HepG2 (cell line): ENCODE results near the gene CD68. TPM values are rescaled to one million over a fixed set of nuclear protein-coding genes. Genes with fewer than 3 reads are reported as not detected.

Experiments used
- BORCS8-MEF2B ChIP-seq: sonication (generic); formaldehyde crosslinking; IDR thresholded peaks from 2 replicates; pipeline ENCODE4 v1.8.0; 2022; ENCODE audit warnings: mild to moderate bottlenecking, missing genetic modification reagents
- CBX1 ChIP-seq: IDR thresholded peaks from one replicate; pipeline ENCODE4 v1.6.1; 2016; ENCODE audit warnings: antibody characterized with exemption, low read depth
- HMG20B ChIP-seq: conservative IDR thresholded peaks from 2 replicates; pipeline ENCODE4 v1.6.1; 2016; ENCODE audit warnings: missing genetic modification reagents, missing compliant biosample characterization
- MAFG ChIP-seq: sonication (generic); formaldehyde crosslinking; IDR thresholded peaks from 2 replicates; pipeline ENCODE4 v1.5.1; 2020; ENCODE audit warnings: mild to moderate bottlenecking, missing genetic modification reagents
- MYC ChIP-seq: sonication (generic); formaldehyde crosslinking; IDR thresholded peaks from 2 replicates; pipeline ENCODE4 v1.9.0; 2021; ENCODE audit warnings: missing genetic modification reagents, borderline replicate concordance
- NFE2L1 ChIP-seq: sonication (generic); formaldehyde crosslinking; IDR thresholded peaks from 2 replicates; pipeline ENCODE4 v1.4.0; 2020; ENCODE audit warnings: missing genetic modification reagents, mild to moderate bottlenecking, borderline replicate concordance
- NR2F2 ChIP-seq: IDR thresholded peaks from 2 replicates; pipeline ENCODE4 v1.6.1; 2012; ENCODE audit warnings: low read depth, inconsistent platforms, borderline replicate concordance
- SP5 ChIP-seq: IDR thresholded peaks from 2 replicates; pipeline ENCODE4 v1.6.1; 2016; ENCODE audit warnings: low read depth, borderline replicate concordance
- ZBTB40 ChIP-seq, 2 experiments: fragments of 450-650 bp in 1 of 2; sonication (generic) in 1 of 2; formaldehyde crosslinking in 1 of 2; IDR thresholded peaks; 2 replicates each; pipeline versions ENCODE4 v1.6.1 to v1.8.0; 2016 to 2022; ENCODE audit warnings: antibody characterized with exemption in 1 of 2, mild to moderate bottlenecking in 1 of 2, missing genetic modification reagents in 1 of 2
- ZNF253 ChIP-seq: sonication (generic); formaldehyde crosslinking; IDR thresholded peaks from 2 replicates; pipeline ENCODE4 v1.8.0; 2022; ENCODE audit warnings: mild to moderate bottlenecking, missing genetic modification reagents, borderline replicate concordance
- ZNF263 ChIP-seq: sonication (generic); formaldehyde crosslinking; IDR thresholded peaks from 2 replicates; pipeline ENCODE4 v1.4.0; 2020; ENCODE audit warnings: missing genetic modification reagents
- ZNF34 ChIP-seq: sonication (generic); formaldehyde crosslinking; IDR thresholded peaks from 2 replicates; pipeline ENCODE4 v1.4.0; 2020; ENCODE audit warnings: mild to moderate bottlenecking, missing genetic modification reagents, borderline replicate concordance
- ZNF598 ChIP-seq: sonication (generic); formaldehyde crosslinking; IDR thresholded peaks from 2 replicates; pipeline ENCODE4 v1.5.1; 2020; ENCODE audit warnings: mild to moderate bottlenecking, missing genetic modification reagents, borderline replicate concordance
- polyA plus RNA-seq, 8 experiments: library from polyadenylated mRNA; depleted of rRNA in 3 of 8; stranded (reverse) in 7 of 8; unstranded in 1 of 8; fragments of >200 nt; fragmentation: Illumina TruSeq in 4 of 8; extraction: Trizol in 4 of 8; gene quantifications; 2 replicates each; pipeline versions ENCODE4 v1.2.1 to v1.2.3, GENCODE V29; 2011 to 2016; ENCODE audit warnings: low read depth in 4 of 8, missing spikeins in 1 of 8, mixed read lengths in 1 of 8; ENCODE audit not compliant: insufficient read depth in 1 of 8
- total RNA-seq, 5 experiments: library from RNA; depleted of rRNA; stranded (reverse); fragments of >200 nt; fragmentation: Illumina TruSeq; extraction: Trizol; gene quantifications; 2 replicates each; pipeline ENCODE4 v1.2.3, GENCODE V29; 2016; ENCODE audit warnings: low read depth in 1 of 5
- TF ChIP-seq, protein P1 (sequence below): sonication (generic); formaldehyde crosslinking; conservative IDR thresholded peaks from 2 replicates; pipeline ENCODE4 v1.8.0; 2022; ENCODE audit warnings: missing genetic modification reagents

Gene CD68
- total and polyA plus RNA-seq, 2 of the 13 experiments (the other 11 are each of a cell fraction or from before 2014, with no cell fraction given): 10.3 to 104 TPM

DNA sequence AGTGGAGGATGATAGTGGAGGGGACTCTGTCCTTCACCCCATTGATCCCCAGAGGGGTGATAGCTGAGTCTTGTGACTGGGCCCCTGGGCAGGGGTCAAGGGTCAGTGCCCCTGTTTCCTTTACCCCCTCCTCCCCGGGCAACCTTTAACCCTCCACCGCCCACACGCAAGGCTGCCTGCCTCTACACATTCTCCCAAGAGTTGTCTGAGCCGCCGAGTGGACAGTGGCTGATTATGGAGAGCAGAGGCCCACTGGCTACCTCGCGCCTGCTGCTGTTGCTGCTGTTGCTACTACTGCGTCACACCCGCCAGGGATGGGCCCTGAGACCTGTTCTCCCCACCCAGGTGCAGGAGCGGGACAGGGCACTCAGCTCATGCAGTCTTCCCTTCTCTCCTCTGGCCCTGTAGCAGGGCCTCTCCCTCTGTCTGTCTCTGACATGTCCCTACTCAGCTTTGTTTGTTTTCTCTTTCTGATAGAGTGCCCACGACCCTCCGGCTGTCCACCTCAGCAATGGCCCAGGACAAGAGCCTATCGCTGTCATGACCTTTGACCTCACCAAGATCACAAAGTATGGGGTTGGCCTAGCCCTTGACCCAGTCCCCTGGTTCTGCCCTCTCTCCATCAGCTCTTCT is 50.6 kb downstream of the CD68 start, which contains the start of gene SHBG (continued):
- TF ChIP-seq MYC: no peak
- TF ChIP-seq MAFG: no peak
- TF ChIP-seq BORCS8-MEF2B (CRISPR knock-in tag): 0 out of 2 replicates have a peak, but pooled peaks have one; percentile 41
- TF ChIP-seq ZBTB40 (IDR thresholded peaks at IDR 0.05): no peak
- TF ChIP-seq ZBTB40 (CRISPR knock-in tag; IDR thresholded peaks at IDR 0.05): peak; percentile 19; the same call in 1 of the 2 replicates
- no peak for TF ChIP-seq ZNF34 (CRISPR knock-in tag)
- TF ChIP-seq ZNF263 (CRISPR knock-in tag): 0 out of 2 replicates have a peak, but pooled peaks have one; percentile 38
- peak; percentile 74; the same call in 1 of the 2 replicates for TF ChIP-seq ZNF598
- TF ChIP-seq SP5 (CRISPR knock-in tag): no peak
- TF ChIP-seq NR2F2: peak; percentile 85
- TF ChIP-seq NFE2L1 (CRISPR knock-in tag): no peak
- TF ChIP-seq HMG20B (CRISPR knock-in tag): no peak
- no peak for TF ChIP-seq ZNF253 (CRISPR knock-in tag)
- TF ChIP-seq, protein P1, sequence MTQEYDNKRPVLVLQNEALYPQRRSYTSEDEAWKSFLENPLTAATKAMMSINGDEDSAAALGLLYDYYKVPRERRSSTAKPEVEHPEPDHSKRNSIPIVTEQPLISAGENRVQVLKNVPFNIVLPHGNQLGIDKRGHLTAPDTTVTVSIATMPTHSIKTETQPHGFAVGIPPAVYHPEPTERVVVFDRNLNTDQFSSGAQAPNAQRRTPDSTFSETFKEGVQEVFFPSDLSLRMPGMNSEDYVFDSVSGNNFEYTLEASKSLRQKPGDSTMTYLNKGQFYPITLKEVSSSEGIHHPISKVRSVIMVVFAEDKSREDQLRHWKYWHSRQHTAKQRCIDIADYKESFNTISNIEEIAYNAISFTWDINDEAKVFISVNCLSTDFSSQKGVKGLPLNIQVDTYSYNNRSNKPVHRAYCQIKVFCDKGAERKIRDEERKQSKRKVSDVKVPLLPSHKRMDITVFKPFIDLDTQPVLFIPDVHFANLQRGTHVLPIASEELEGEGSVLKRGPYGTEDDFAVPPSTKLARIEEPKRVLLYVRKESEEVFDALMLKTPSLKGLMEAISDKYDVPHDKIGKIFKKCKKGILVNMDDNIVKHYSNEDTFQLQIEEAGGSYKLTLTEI (CRISPR knock-in tag): no peak
- no peak for TF ChIP-seq CBX1
